MG63 (cell line): Measurements from ENCODE around the gene THAP9. TPM values are rescaled to one million over a fixed set of nuclear protein-coding genes. Genes with fewer than 3 reads are reported as not detected.
"Not testable (repeated sequence)": the region's sequence is repeated elsewhere in the genome, so short reads cannot be mapped to it uniquely, and the experiment has no call there.

Experiments used
- DNase-seq: peaks from one replicate; pipeline ENCODE4 v3.0.0-alpha.2; 2020
- H3K27me3 ChIP-seq: fragments of 250-450 bp; sonication (Bioruptor Pico); 2 replicates; pipeline ENCODE4 v1.5.1; 2020; ENCODE audit warnings: mild to moderate bottlenecking, moderate library complexity
- H3K36me3 ChIP-seq: fragments of 250-450 bp; sonication (Bioruptor Pico); 2 replicates; pipeline ENCODE4 v1.5.1; 2020; ENCODE audit warnings: mild to moderate bottlenecking, moderate library complexity
- H3K4me3 ChIP-seq: fragments of 250-450 bp; sonication (Bioruptor Pico); 2 replicates; pipeline ENCODE4 v1.5.1; 2020; ENCODE audit warnings: mild to moderate bottlenecking, moderate library complexity
- H3K9me3 ChIP-seq: fragments of 250-450 bp; sonication (Bioruptor Pico); 2 replicates; pipeline ENCODE4 v1.5.1; 2020; ENCODE audit warnings: mild to moderate bottlenecking, moderate library complexity
- total RNA-seq: library from RNA; depleted of rRNA; stranded (reverse); fragments of >200 nt; shearing (Covaris generic); gene quantifications from 2 replicates; pipeline ENCODE4 v1.2.3, GENCODE V29; 2014; ENCODE audit warnings: low replicate concordance

The THAP9 gene
- total RNA-seq, 1 experiment from 2014 or later: 2.9 TPM

DNA sequence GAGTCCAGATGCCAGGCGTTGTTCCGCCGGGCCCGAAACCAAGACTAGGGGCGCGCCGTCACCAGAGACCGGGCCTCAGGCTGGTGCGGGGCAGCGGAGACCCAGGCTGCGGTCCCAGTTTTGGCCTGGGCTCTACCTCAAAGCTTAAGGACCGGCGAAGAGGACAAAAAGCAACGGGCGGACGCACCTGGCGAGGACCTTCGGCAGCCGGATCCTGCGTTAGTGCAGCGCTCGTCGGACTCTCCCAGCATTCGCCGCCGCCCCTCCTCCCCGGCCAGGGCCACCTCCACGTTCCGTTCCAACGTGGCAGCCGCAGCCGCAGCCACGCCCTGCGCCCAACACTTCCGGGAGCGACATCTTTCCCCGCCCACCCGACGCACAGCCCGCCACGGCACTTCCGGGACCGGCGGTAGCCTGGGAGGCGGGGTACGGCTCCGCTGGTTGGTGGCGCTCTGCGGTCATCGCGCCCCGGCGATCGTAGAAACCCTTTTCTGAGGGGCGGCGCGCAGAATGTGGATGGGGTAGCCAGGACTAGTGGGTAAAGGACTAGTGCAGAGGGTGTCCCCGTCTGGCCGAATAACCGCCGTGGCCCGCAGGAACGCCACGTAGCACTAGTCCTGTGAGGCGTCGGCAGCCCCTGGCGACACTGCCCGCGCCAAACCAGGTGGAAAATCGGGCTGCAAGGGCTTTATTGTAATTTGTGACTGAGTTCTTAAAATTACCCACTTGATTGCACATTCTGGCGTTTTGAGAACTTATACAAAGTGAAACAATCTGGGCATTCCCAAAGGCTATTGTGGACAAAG, 9.4 kb upstream of the THAP9 start, which contains the start of gene SEC31A:
SEC31A (minus strand) TSS at position 253 of the 806 bp plus-strand sequence. CDS start 9,217 bp downstream, outside the sequence.
- peak; percentile 92 for DNase-seq
- Histone ChIP-seq H3K36me3 (peaks cover 34% of the 10 kb centered on the region), H3K9me3 (no peaks in the 10 kb centered on the region), H3K4me3 (peak within 1 kb of the TSS; percentile 86), H3K27me3 (no peaks in the 10 kb centered on the region)

DNA sequence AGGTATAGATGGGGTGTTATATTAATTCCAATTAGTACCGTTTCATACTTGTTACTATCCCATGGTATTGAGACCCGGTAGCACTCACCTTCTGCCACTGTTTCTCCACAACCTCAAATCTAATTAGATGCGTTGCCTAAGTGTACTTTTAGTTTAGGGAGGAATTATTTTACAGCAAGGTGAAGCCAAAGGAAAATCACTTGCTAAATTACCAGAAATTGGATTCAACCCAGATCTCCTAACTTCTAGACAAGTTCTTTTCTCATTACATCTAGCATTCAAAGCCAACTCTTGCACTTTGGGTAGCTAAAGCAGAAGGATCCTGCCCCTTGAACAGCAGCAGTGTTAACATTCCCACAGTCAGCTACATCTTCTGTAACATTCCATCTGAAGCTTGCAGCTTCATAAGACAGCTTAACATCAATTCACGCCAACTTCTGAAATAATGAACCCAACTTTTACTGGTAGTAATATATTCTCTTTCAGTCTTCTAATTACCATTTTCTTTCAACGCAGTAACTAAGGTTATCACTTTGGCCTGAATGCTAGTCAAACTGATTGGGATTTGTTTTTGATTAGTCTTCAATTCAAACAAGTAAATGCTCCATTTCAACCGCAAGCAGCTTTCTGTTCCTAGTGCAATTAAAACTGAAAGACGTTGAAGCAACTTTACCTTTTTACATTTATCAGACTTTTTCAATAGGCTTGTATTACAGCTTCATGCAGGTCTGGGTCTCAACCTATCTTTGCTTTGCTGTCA, 8.6 kb upstream of the THAP9 start:
- H3K4me3 ChIP-seq: peak overlapping the region; percentile 86
- H3K27me3 ChIP-seq: no peaks in the 10 kb centered on the region
- peaks cover 39% of the 10 kb centered on the region for H3K36me3 ChIP-seq
- H3K9me3 ChIP-seq: no peaks in the 10 kb centered on the region
- no peak for DNase-seq

DNA sequence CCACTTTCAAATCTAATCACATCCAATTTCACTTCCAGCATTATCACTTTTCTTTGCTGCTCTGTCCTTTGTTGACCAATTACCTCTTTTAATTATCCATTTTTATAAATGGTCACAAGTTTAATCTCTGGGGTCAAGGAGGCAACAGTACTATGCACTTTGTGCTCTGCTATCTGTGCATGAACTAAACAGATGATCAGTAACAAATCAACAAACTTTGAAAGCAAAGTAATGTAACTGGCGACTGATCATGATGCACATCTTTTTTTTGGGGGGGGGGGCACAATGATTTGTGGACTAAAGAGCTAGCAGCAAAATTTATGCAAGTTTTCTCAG, 8.1 kb upstream of the THAP9 start:
- H3K27me3 ChIP-seq: no peaks in the 10 kb centered on the region
- H3K36me3 ChIP-seq: peaks cover 42% of the 10 kb centered on the region
- no peak for DNase-seq
- no peak overlapping the region for H3K4me3 ChIP-seq
- H3K9me3 ChIP-seq: no peaks in the 10 kb centered on the region

GRCh38 chr4:82893942-82894341, 6.6 kb upstream of the THAP9 start:
- no peak for DNase-seq
- Histone ChIP-seq H3K27me3 (no peaks in the 10 kb centered on the region), H3K4me3 (no peak overlapping the region), H3K36me3 (peaks cover 49% of the 10 kb centered on the region), H3K9me3 (no peaks in the 10 kb centered on the region)

DNA sequence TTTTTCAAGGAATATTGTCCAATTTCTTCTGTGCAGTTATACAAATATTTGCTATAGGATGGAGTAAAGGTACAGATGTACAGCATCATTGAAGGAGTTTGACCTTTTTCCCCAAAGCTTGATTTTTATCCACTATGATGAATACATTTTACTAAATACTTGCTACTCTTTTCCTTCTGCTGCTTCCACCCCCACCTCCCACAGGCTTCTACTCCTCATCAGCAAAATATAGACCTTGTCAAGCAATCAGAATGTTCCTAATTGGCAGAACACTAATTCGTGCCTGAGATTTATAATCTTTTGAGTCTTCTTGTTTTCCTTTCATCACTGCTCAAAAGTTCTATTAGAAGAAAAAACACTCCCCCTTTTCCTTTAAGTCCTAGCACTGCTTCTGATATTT, 3.8 kb upstream of the THAP9 start:
- Histone ChIP-seq H3K9me3 (no peaks in the 10 kb centered on the region), H3K36me3 (peaks cover 49% of the 10 kb centered on the region), H3K27me3 (no peaks in the 10 kb centered on the region), H3K4me3 (no peak overlapping the region)
- no peak for DNase-seq

GRCh38 chr4:82898322-82899243, 2.0 kb upstream of the THAP9 start:
- Histone ChIP-seq H3K9me3 (no peaks in the 10 kb centered on the region), H3K27me3 (no peaks in the 10 kb centered on the region), H3K36me3 (peaks cover 40% of the 10 kb centered on the region), H3K4me3 (peak overlapping the region; percentile 79)
- peak; percentile 52 for DNase-seq

- Histone ChIP-seq H3K36me3 (peaks cover 31% of the 10 kb centered on the region), H3K27me3 (no peaks in the 10 kb centered on the region), H3K4me3 (peak overlapping the region; percentile 79), H3K9me3 (no peaks in the 10 kb centered on the region)
- no peak for DNase-seq
These were observed 1.0 kb upstream of the THAP9 start for GRCh38 chr4:82899374-82900065.

DNA sequence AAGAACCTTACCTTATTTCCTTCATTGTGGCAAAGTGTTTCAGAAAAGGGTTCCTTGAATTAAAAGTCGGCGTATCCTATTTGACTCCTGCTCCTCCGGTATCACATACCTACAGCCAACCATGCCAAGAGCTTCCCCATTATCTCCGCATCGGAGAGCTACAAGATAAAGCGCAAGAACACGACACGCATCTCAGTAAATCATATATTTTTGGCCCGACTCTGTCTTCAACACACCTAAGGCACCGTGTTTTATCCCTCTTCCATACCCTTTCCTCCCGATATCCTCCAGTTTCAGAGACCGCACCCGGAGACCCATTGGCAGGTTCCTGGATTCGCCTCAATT, 497 bp upstream of the THAP9 start:
- no peak for DNase-seq

DNA sequence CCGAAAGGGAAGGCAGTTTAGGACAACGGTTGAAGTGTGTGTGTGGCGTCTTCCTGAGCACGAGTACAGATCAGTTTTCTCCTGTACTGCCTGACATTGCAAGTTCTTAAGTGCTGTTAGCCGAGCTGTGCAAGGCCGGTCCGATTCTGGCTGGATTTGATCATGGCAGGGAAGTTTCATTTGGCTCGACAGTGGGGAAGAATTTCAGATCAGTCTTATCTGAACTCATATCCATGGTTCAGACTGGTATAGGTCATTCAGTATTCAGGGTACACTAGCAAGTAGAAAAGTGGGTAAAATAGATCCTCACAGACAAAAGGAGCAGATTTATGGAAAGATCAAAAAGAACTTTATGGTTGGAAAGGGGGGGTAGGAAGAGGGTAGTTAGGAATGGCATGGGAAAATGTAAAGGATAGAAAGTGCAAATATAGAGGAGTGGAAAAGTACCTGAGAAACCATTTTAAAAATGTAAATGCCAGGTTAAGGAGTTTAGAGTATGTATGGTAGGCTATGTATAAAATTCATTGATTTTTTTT, 716 bp downstream of the THAP9 start:
- Histone ChIP-seq H3K27me3 (no peaks in the 10 kb centered on the region), H3K36me3 (peaks cover 18% of the 10 kb centered on the region), H3K4me3 (peak overlapping the region; percentile 79), H3K9me3 (no peaks in the 10 kb centered on the region)
- DNase-seq: no peak

More for the DNA sequence above, 497 bp upstream of the THAP9 start:
- Histone ChIP-seq H3K27me3 (no peaks in the 10 kb centered on the region), H3K36me3 (peaks cover 26% of the 10 kb centered on the region), H3K4me3 (peak overlapping the region; percentile 79), H3K9me3 (no peaks in the 10 kb centered on the region)

- no peak for DNase-seq
- H3K9me3 ChIP-seq: no peaks in the 10 kb centered on the region
- H3K36me3 ChIP-seq: no peaks in the 10 kb centered on the region; the same call in 1 of the 2 replicates
- H3K27me3 ChIP-seq: no peaks in the 10 kb centered on the region
- H3K4me3 ChIP-seq: no peak overlapping the region
These were observed 3.2 kb downstream of the THAP9 start for GRCh38 chr4:82903737-82904136.

DNA sequence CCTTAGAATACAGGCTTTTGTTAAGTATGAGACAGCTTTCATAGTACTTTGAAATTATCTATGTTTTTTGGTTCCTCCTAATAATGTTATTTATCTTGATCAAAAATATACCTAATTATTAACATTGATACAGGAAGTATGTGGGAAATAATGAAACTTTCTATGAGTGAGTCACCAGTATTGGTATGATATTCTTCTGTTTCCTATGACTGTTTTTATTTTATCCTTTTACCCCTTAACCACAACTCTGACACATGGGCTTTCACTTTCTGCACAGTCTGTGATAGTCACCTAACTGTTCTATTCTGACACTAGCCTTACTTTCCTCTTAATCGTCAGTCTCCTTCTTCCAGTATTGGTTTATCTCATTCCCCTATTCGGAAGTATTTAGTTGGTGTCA, 4.7 kb downstream of the THAP9 start:
- Histone ChIP-seq H3K27me3 (no peaks in the 10 kb centered on the region), H3K4me3 (no peak overlapping the region), H3K36me3 (no peaks in the 10 kb centered on the region), H3K9me3 (no peaks in the 10 kb centered on the region)
- no peak for DNase-seq

GRCh38 chr4:82906469-82906868, 5.9 kb downstream of the THAP9 start:
- Histone ChIP-seq H3K27me3 (no peaks in the 10 kb centered on the region), H3K36me3 (no peaks in the 10 kb centered on the region), H3K9me3 (no peaks in the 10 kb centered on the region), H3K4me3 (no peak overlapping the region)
- DNase-seq: no peak

GRCh38 chr4:82909326-82909725, 8.8 kb downstream of the THAP9 start:
- DNase-seq: no peak
- Histone ChIP-seq H3K36me3 (no peaks in the 10 kb centered on the region), H3K4me3 (no peak overlapping the region), H3K27me3 (no peaks in the 10 kb centered on the region), H3K9me3 (no peaks in the 10 kb centered on the region)

DNA sequence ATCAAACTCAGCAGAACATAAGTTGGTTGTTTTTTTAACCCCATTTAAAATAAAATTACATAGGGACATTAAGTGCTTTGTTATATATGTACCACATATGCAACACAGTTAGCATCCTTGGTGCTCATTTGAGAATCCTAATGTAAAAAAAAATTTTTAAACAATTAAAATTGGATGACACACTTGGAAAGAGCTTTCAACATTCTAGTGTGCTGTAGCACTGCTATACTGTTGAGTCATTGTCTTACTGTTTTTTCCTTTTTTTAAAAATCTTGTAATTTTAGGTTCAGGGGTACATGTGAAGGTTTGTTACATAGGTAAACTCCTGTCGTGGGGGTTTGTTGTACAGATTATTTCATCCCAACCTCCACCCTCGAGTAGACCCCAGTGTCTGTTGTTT, 12.8 kb downstream of the THAP9 start:
- no peak overlapping the region for H3K4me3 ChIP-seq
- no peaks in the 10 kb centered on the region for H3K27me3 ChIP-seq
- H3K9me3 ChIP-seq: no peaks in the 10 kb centered on the region
- H3K36me3 ChIP-seq: no peaks in the 10 kb centered on the region; the same call in 1 of the 2 replicates
- DNase-seq: no peak

DNA sequence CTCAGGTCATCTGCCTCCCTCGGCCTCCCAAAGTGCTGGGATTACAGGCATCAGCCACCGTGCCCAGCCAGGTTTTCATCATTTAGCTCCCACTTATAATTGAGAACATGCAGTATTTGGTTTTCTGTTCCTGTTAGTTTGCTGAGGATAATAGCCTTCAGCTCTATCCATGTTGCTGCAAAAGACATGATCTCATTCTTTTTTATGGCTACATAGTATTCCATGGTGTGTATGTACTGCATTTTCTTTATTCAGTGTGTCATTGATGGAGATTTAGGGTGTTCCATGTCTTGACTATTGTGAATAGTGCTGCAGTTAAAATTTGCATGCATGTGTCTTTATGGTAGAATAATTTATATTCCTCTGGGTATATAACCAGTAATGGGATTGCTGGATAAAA, 13.4 kb downstream of the THAP9 start:
- DNase-seq, H3K4me3 ChIP-seq, H3K9me3 ChIP-seq, H3K27me3 ChIP-seq, H3K36me3 ChIP-seq: not testable (repeated sequence)

DNA sequence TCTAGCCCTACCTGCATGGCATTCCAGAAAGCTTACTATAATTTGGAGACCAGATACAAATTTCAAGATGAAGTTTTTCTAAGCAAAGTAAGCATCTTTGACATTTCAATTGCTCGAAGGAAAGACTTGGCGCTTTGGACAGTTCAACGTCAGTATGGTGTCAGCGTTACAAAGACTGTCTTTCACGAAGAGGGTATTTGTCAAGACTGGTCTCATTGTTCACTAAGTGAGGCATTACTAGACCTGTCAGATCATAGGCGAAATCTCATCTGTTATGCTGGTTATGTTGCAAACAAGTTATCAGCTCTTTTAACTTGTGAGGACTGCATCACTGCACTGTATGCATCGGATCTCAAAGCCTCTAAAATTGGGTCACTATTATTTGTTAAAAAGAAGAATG, 17.6 kb downstream of the THAP9 start:
- H3K27me3 ChIP-seq: no peaks in the 10 kb centered on the region
- no peaks in the 10 kb centered on the region for H3K9me3 ChIP-seq
- no peak for DNase-seq
- H3K4me3 ChIP-seq: no peak overlapping the region
- no peaks in the 10 kb centered on the region; the same call in 1 of the 2 replicates for H3K36me3 ChIP-seq
